Thoracic aorta (tissue), 2 donors: ENCODE measurements around the gene LDAH. TPM values are rescaled to one million over a fixed set of nuclear protein-coding genes. Genes with fewer than 3 reads are reported as not detected.

Experiments
- ATAC-seq: fragments of 150-250 bp; one replicate; pipeline ENCODE4 v1.8.0; 2017; ENCODE audit warnings: low read depth; ENCODE audit not compliant: insufficient number of reproducible peaks, low FRiP score
- DNase-seq: peaks from one replicate; pipeline ENCODE4 v3.0.0-alpha.2; 2020; ENCODE audit warnings: low spot score
- H3K27ac ChIP-seq, 2 donors: fragments of 200-600 bp; sonication (generic); 1 replicate in 1 of 2; 2 replicates in 1 of 2; pipeline ENCODE4 v1.5.1; 2016; ENCODE audit warnings: mild to moderate bottlenecking in 2 of 2, moderate library complexity in 2 of 2
- H3K27me3 ChIP-seq: fragments of 200-600 bp; sonication (generic); replicated peaks from 2 replicates; pipeline ENCODE4 v1.6.0; 2016; ENCODE audit warnings: mild to moderate bottlenecking; ENCODE audit not compliant: insufficient read depth
- H3K36me3 ChIP-seq: fragments of 200-600 bp; sonication (generic); one replicate; pipeline ENCODE4 v1.5.1; 2016
- H3K4me1 ChIP-seq, 2 donors: fragments of 200-600 bp; sonication (generic); 1 replicate in 1 of 2; 2 replicates in 1 of 2; pipeline versions ENCODE4 v1.5.1 to v1.6.0; 2016; ENCODE audit warnings: low read depth in 2 of 2, mild to moderate bottlenecking in 1 of 2; ENCODE audit not compliant: control insufficient read depth in 1 of 2
- H3K4me3 ChIP-seq: fragments of 200-600 bp; sonication (generic); 2 replicates; pipeline ENCODE4 v1.5.1; 2016; ENCODE audit warnings: mild to moderate bottlenecking
- H3K9me3 ChIP-seq: fragments of 200-600 bp; sonication (generic); 2 replicates; pipeline ENCODE4 v1.5.1; 2016
- CTCF ChIP-seq: fragments of 200-600 bp; sonication (generic); IDR thresholded peaks from one replicate; pipeline ENCODE4 v1.5.1; 2019; ENCODE audit warnings: antibody characterized with exemption
- total RNA-seq, 2 donors: library from RNA; depleted of rRNA; stranded (reverse); fragments of >200 nt; gene quantifications; one replicate each; pipeline versions ENCODE4 v1.1.0 to v1.2.3, GENCODE V29; 2016

LDAH gene
- total RNA-seq, 2 donors from 2014 or later, result 14.5 to 19.8 TPM

GRCh38 chr2:20852139-20852538 is 29.2 kb upstream of the LDAH start:
- no peaks in the 10 kb centered on the region for H3K4me1 ChIP-seq
- ATAC-seq, result no peak
- H3K9me3 ChIP-seq, result no peaks in the 10 kb centered on the region
- H3K36me3 ChIP-seq, result no peaks in the 10 kb centered on the region
- no peak for TF ChIP-seq CTCF
- H3K4me3 ChIP-seq, result no peak overlapping the region
- H3K27me3 ChIP-seq, result no peaks in the 10 kb centered on the region
- DNase-seq, result no peak
- no peak overlapping the region for H3K27ac ChIP-seq

- no peak for ATAC-seq
- Histone ChIP-seq H3K27me3 (no peaks in the 10 kb centered on the region), H3K9me3 (no peaks in the 10 kb centered on the region), H3K27ac (no peak overlapping the region), H3K4me1 (no peaks in the 10 kb centered on the region), H3K36me3 (no peaks in the 10 kb centered on the region), H3K4me3 (no peak overlapping the region)
- no peak for TF ChIP-seq CTCF
- DNase-seq, result no peak
These were observed 21.3 kb upstream of the LDAH start for GRCh38 chr2:20844246-20844645.

GRCh38 chr2:20839052-20839451 is 16.2 kb upstream of the LDAH start:
- no peak for DNase-seq
- Histone ChIP-seq H3K4me3 (no peak overlapping the region), H3K9me3 (no peaks in the 10 kb centered on the region), H3K27me3 (no peaks in the 10 kb centered on the region), H3K36me3 (no peaks in the 10 kb centered on the region), H3K4me1 (no peaks in the 10 kb centered on the region), H3K27ac (no peak overlapping the region)
- no peak for TF ChIP-seq CTCF
- ATAC-seq, result no peak

GRCh38 chr2:20838016-20838415 is 15.1 kb upstream of the LDAH start:
- no peak overlapping the region for H3K27ac ChIP-seq
- DNase-seq, result no peak
- no peaks in the 10 kb centered on the region for H3K9me3 ChIP-seq
- no peak overlapping the region for H3K4me3 ChIP-seq
- no peak for TF ChIP-seq CTCF
- no peaks in the 10 kb centered on the region for H3K36me3 ChIP-seq
- no peaks in the 10 kb centered on the region for H3K4me1 ChIP-seq
- no peak for ATAC-seq
- no peaks in the 10 kb centered on the region for H3K27me3 ChIP-seq

GRCh38 chr2:20836521-20836920 is 13.6 kb upstream of the LDAH start:
- TF ChIP-seq CTCF, result no peak
- DNase-seq, result no peak
- H3K27ac ChIP-seq, result no peak overlapping the region
- H3K4me1 ChIP-seq, result no peaks in the 10 kb centered on the region
- H3K36me3 ChIP-seq, result no peaks in the 10 kb centered on the region
- H3K4me3 ChIP-seq, result no peak overlapping the region
- no peaks in the 10 kb centered on the region for H3K27me3 ChIP-seq
- no peaks in the 10 kb centered on the region for H3K9me3 ChIP-seq
- ATAC-seq, result no peak
